Measurements from ENCODE around the gene FPGT.
A peak's percentile ranks its signal among the peaks of the same experiment; 100 is the strongest.
"Not testable (repeated sequence)": the region's sequence is repeated elsewhere in the genome, so short reads cannot be mapped to it uniquely, and the experiment has no call there.

Gene FPGT

GRCh38 chr1:74197657-74198552 lies at the start of gene FPGT, which contains the start of gene LRRIQ3:
Gene FPGT (plus strand): TSS chr1:74198242. CDS start chr1:74198279, 37 bp downstream.
Gene LRRIQ3 (minus strand): TSS chr1:74198176. CDS start chr1:74183684, 14,492 bp downstream.
- DNase-seq = peak; percentile 98

- no peak for DNase-seq
Measured at GRCh38 chr1:74160046-74160445, 38.0 kb upstream of the FPGT start.

- no peak for DNase-seq
Measured at GRCh38 chr1:74161497-74161896, 36.5 kb upstream of the FPGT start.

- no peak for DNase-seq
Measured at GRCh38 chr1:74162333-74162732, 35.7 kb upstream of the FPGT start.

GRCh38 chr1:74174423-74174822 lies 23.6 kb upstream of the FPGT start:
- not testable (repeated sequence) for DNase-seq

GRCh38 chr1:74180490-74180889 lies 17.6 kb upstream of the FPGT start:
- no peak for DNase-seq

- DNase-seq = no peak
Measured at GRCh38 chr1:74193908-74194307, 4.1 kb upstream of the FPGT start.

GRCh38 chr1:74195339-74195738 lies 2.7 kb upstream of the FPGT start:
- DNase-seq = no peak

GRCh38 chr1:74197255-74197654 lies 787 bp upstream of the FPGT start:
- DNase-seq = no peak

GRCh38 chr1:74199504-74199903 lies 1.5 kb downstream of the FPGT start:
- no peak for DNase-seq

GRCh38 chr1:74205266-74205665 lies 7.2 kb downstream of the FPGT start:
- no peak for DNase-seq

- no peak for DNase-seq
Measured at GRCh38 chr1:74215229-74215628, 17.2 kb downstream of the FPGT start.

GRCh38 chr1:74222701-74223100 lies 24.7 kb downstream of the FPGT start:
- DNase-seq = no peak

GRCh38 chr1:74223453-74223852 lies 25.4 kb downstream of the FPGT start:
- no peak for DNase-seq

GRCh38 chr1:74235153-74235552 lies 37.1 kb downstream of the FPGT start, which contains the start of gene TNNI3K:
Gene TNNI3K (plus strand): TSS chr1:74235387. CDS start chr1:74235452, 65 bp downstream.
- DNase-seq = no peak

GRCh38 chr1:74236440-74236839 lies 38.4 kb downstream of the FPGT start:
- DNase-seq = no peak

GRCh38 chr1:74237035-74237434 lies 39.0 kb downstream of the FPGT start:
- no peak for DNase-seq

- DNase-seq = no peak
Measured at GRCh38 chr1:74237787-74238186, 39.7 kb downstream of the FPGT start.

- DNase-seq = no peak
Measured at GRCh38 chr1:74245168-74245772, 47.2 kb downstream of the FPGT start.

GRCh38 chr1:74246315-74246714 lies 48.3 kb downstream of the FPGT start:
- no peak for DNase-seq

GRCh38 chr1:74247881-74248528 lies 50.0 kb downstream of the FPGT start:
- no peak for DNase-seq

- not testable (repeated sequence) for DNase-seq
Measured at GRCh38 chr1:74253243-74253824, 55.3 kb downstream of the FPGT start.
